Stimulated activated effector memory CD8-positive, alpha-beta T cell treated with anti-CD3 and anti-CD28 coated beads, Interleukin-12 subunit alpha, Interleukin-12 subunit beta, amount 100 ng/mL, for 72 hours (primary cell): ENCODE measurements around the gene KIAA1328.

Source experiments
- ATAC-seq: fragments of 150-1000 bp; cut with Tn5 transposase; 2 replicates; pipeline ENCODE4 v1.10.0; 2021
- DNase-seq, 2 donors: peaks; one replicate each; pipeline ENCODE4 v3.0.0; 2021 to 2022; ENCODE audit warnings: low spot score in 2 of 2
- H3K27ac Mint-ChIP-seq: one replicate; pipeline ENCODE4 v1.8.0; 2022; ENCODE audit warnings: mild to moderate bottlenecking, mixed read lengths
- H3K36me3 Mint-ChIP-seq: one replicate; pipeline ENCODE4 v1.8.0; 2022; ENCODE audit warnings: mild to moderate bottlenecking, mixed read lengths
- H3K4me1 Mint-ChIP-seq: one replicate; pipeline ENCODE4 v1.8.0; 2022; ENCODE audit warnings: mixed read lengths
- H3K4me3 Mint-ChIP-seq: one replicate; pipeline ENCODE4 v1.8.0; 2022; ENCODE audit warnings: mild to moderate bottlenecking, mixed read lengths
- H3K9me3 Mint-ChIP-seq: one replicate; pipeline ENCODE4 v1.8.0; 2022; ENCODE audit warnings: mixed read lengths

The KIAA1328 gene

DNA sequence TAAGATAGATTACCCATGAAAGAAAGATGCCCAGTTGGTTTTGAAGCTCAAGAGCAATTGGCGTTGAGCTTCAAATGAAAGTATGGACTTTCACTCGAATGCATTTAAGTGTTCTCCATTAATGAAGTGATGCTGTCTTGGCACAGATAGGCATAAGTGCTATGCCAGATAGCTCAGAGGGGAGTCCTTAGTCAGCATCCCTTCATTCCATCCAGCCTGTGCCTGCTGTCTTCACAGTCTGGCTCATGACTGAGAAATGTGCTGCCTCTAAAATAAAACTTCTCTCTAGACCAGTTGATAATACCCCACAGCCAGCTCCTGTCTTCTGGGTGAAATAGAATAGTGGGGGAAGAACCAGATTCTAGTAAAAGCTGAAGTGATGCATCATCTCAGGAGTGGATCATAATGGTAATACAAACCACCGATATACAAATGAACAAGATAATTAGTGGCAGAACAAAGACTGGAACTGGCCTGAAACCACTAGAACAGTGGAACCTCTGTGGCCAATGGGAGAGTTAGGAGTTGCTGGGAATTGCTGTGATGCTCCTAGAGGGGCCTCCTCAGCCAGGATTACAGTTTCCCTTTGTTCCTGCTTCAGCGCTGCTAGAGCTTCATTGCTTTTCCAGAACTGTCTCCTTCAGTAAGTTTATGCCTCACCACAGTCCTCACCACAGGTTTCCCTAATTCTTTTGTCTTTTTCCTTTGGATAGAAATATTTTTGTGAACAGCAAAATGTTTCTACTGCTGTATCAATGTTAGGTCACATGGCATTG, 359.3 kb downstream of the KIAA1328 start:
- H3K27ac Mint-ChIP-seq: no peak overlapping the region
- no peaks in the 10 kb centered on the region for H3K4me1 Mint-ChIP-seq
- H3K36me3 Mint-ChIP-seq: no peaks in the 10 kb centered on the region
- no peaks in the 10 kb centered on the region for H3K9me3 Mint-ChIP-seq
- no peak overlapping the region for H3K4me3 Mint-ChIP-seq
- ATAC-seq (peak; percentile 32), DNase-seq (no peak)

DNA sequence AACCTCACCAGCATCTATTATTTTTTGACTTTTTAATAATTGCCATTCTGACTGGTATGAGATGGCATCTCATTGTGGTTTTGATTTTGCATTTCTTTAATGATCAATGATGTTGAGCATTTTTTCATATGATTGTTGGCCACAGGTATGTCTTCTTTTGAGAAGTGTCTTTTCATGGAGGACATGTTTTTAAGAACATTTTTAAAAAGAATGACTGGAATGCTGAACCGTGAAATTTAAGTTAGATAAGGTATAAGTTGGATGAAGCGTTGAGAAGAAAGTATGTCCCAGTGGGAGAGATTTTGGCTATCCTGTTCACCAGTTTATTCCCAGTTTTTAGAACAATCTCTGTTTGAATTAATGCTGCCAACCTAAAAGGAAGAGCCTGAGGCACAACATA, 370.8 kb downstream of the KIAA1328 start:
- no peaks in the 10 kb centered on the region for H3K36me3 Mint-ChIP-seq

DNA sequence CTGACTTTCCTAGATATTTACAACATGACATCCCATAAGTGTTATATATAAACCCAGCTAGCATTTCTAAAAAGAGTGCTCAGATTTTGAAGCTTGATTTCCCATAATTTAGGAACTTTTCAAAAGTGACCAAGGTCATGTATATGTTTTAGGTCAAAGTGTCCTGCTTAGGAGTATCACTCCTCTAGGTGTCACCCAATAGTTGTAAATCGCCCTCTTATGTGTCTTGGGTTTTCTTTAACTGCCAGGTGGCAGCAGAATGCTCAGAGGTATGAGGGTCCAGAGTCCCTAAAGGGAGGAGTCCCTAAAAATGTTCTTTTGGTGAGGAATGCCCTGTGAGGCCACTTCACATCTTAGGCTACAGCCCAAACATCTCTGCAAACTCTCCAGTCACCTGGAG, 378.4 kb downstream of the KIAA1328 start:
- ATAC-seq: no peak
- H3K36me3 Mint-ChIP-seq: no peaks in the 10 kb centered on the region
- peaks cover 7% of the 10 kb centered on the region for H3K9me3 Mint-ChIP-seq
- no peaks in the 10 kb centered on the region for H3K4me1 Mint-ChIP-seq
- no peak overlapping the region for H3K4me3 Mint-ChIP-seq
- no peak for DNase-seq
- no peak overlapping the region for H3K27ac Mint-ChIP-seq

More for the DNA sequence above, 370.8 kb downstream of the KIAA1328 start:
- ATAC-seq (no peak), DNase-seq (no peak)
- no peak overlapping the region for H3K27ac Mint-ChIP-seq
- H3K4me3 Mint-ChIP-seq: no peak overlapping the region
- no peaks in the 10 kb centered on the region for H3K4me1 Mint-ChIP-seq
- peaks cover 13% of the 10 kb centered on the region for H3K9me3 Mint-ChIP-seq

DNA sequence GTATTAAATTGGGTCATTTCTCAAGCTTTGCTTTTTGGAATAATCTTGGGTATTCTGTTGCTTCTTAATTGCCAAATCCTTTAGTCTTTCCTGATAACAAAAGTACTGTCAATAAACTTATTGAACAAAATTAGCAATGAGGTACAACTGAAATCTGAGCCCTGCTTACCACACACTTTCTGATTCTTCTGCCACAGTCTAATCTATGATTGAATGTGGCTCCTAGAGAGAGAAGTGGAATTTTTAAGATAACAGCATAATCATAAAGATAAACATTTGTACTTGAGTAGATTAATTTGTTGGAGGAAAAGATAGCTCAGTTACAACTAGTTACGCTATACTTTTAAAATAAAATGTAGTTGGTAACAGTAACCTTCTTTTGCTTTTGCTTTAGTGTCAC, 381.9 kb downstream of the KIAA1328 start:
- Mint-ChIP-seq H3K4me3 (no peak overlapping the region), H3K9me3 (peaks cover 2% of the 10 kb centered on the region), H3K4me1 (no peaks in the 10 kb centered on the region), H3K36me3 (no peaks in the 10 kb centered on the region), H3K27ac (no peak overlapping the region)
- DNase-seq (no peak), ATAC-seq (no peak)

DNA sequence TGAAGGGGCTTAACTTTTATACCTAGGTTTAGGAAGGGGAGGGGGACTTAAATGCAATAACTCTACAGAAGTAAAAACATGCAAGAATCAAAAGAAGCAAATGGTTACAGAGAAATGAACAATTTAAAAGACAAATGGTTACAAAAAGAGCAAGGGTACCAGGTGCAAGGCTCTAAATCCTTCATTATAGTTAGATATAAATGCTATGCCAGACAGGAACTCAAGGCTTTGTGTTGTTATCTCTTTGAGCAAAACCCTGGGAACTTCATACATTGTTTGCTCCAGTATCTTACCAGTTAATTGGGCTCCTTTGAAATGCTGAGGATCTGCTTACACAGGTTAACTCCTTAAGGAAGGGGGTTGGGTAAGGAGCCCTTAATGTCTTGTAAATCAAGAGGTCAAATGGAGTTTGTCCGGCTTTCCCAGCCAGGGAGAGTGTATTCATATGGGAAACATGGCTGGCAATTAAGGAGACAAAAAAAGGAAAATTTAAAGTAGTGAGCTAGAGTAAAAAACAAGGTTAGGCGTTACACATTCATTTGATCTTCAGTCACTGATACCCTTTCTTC, 389.2 kb downstream of the KIAA1328 start:
- Mint-ChIP-seq H3K36me3 (no peaks in the 10 kb centered on the region), H3K27ac (no peak overlapping the region), H3K4me1 (peaks cover 6% of the 10 kb centered on the region), H3K9me3 (peaks cover 9% of the 10 kb centered on the region), H3K4me3 (no peak overlapping the region)
- ATAC-seq: no peak
- DNase-seq: no peak

DNA sequence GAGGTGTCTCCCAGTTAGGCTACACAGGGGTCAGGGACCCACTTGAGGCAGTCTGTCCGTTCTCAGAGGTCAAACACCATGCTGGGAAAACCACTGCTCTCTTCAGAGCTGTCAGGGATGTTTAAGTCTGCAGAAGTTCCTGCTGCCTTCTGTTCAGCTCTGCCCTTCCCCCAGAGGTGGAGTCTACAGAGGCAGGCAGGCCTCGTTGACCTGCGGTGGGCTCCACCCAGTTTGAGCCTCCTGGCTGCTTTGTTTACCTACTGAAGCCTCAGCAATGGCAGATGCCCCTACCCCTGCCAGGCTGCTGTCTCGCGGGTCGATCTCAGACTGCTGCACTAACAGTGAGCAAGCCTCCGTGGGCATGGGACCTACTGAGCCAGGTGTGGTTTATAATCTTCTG, 390.3 kb downstream of the KIAA1328 start:
- DNase-seq (no peak), ATAC-seq (no peak)
- Mint-ChIP-seq H3K36me3 (no peaks in the 10 kb centered on the region), H3K4me1 (peaks cover 6% of the 10 kb centered on the region), H3K9me3 (peaks cover 9% of the 10 kb centered on the region), H3K27ac (no peak overlapping the region), H3K4me3 (no peak overlapping the region)

DNA sequence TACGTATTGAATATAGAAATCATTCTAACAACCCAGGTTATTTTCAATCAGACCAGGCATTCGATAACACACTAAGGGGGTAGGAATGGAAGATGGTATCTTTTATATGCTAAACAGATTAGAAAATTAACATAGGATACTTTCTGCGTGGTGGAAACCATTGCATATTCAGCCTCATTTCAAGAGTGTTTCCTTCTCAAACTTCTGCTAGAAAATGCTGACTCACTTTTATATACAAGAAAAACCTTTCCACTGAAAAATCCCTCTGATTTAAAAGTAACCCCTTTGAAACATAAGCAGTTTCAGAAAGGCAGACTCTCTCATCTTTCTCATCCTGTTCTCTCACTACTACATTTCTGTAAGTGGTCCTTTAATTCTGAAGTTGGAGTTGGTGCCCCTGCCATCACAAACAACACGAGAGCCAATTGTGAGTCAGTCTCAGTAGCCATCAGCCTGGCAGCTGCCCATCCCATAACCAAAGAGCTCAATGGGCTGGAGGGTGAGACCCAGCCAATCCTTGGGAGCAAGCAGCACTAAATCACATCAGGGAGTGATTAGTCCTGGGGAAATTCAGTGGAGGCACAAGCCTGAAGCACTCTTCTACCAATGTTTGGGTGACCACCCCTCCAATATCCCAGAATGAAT, 393.5 kb downstream of the KIAA1328 start:
- DNase-seq (no peak), ATAC-seq (no peak)
- no peak overlapping the region for H3K4me3 Mint-ChIP-seq
- no peaks in the 10 kb centered on the region for H3K36me3 Mint-ChIP-seq
- no peak overlapping the region for H3K27ac Mint-ChIP-seq
- H3K4me1 Mint-ChIP-seq: peaks cover 6% of the 10 kb centered on the region
- H3K9me3 Mint-ChIP-seq: no peaks in the 10 kb centered on the region

DNA sequence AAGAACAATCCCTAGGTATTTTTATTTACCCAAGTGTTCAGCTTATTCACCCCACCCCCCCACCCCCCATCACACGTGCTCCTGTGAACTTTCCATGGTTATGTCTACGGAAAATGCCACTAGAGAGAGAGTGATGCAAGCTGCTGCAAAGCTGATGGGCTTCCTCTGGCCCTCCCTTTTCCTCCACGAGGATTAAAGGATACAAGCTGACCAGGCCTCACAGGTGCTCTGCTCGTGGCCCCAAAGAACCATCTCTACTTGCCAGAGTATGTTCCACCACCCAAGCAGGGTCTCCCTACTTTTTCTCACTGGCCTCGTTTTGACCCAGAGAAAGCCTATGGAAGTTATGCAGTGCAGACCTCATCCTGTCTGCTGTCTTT, 394.1 kb downstream of the KIAA1328 start:
- ATAC-seq: no peak
- H3K9me3 Mint-ChIP-seq: peaks cover 4% of the 10 kb centered on the region
- no peaks in the 10 kb centered on the region for H3K36me3 Mint-ChIP-seq
- DNase-seq: no peak
- H3K4me3 Mint-ChIP-seq: no peak overlapping the region
- H3K4me1 Mint-ChIP-seq: peaks cover 6% of the 10 kb centered on the region
- no peak overlapping the region for H3K27ac Mint-ChIP-seq

DNA sequence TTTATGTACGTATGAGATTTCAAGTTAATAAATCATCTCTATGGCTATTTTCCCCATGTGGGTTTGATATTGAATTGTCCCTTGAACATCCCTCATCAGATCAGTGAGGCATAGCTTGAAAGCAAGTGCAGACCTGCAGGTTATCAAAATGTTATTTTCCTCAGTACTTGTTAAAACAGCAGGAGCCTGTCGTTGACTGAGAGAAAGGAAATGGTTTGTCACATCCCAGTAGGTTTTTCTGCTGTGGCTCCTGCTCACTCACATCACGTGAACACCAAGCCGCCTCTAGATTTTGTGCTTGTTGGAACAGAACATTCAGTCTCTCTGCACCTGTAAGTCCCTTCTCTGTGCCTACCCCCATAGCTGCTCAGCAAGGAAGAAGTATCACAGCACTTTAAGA, 396.4 kb downstream of the KIAA1328 start:
- Mint-ChIP-seq H3K4me3 (no peak overlapping the region), H3K9me3 (peaks cover 4% of the 10 kb centered on the region), H3K36me3 (no peaks in the 10 kb centered on the region), H3K4me1 (no peaks in the 10 kb centered on the region), H3K27ac (no peak overlapping the region)
- ATAC-seq (no peak), DNase-seq (no peak)

DNA sequence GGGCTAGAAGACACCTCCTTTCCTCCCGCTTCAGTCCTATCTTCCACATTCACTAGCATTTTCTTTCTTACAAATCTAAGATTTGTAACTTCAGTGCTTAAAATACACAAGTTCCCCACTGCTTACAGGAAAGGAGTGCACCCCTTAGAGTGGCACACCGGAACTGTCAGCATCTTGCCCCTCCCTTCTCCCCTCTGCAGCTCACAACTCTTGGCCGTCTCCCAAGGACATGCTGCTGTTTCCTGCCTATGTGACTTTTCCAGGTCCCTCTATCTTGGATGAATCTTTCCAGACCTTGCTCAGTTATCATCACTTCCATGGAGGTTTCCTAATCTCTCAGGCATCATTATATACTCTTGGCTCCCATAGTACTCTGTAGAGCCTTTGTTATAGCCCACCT, 401.8 kb downstream of the KIAA1328 start:
- Mint-ChIP-seq H3K9me3 (peaks cover 4% of the 10 kb centered on the region), H3K36me3 (no peaks in the 10 kb centered on the region), H3K4me1 (no peaks in the 10 kb centered on the region), H3K4me3 (no peak overlapping the region), H3K27ac (no peak overlapping the region)
- no peak for ATAC-seq
- DNase-seq: no peak

DNA sequence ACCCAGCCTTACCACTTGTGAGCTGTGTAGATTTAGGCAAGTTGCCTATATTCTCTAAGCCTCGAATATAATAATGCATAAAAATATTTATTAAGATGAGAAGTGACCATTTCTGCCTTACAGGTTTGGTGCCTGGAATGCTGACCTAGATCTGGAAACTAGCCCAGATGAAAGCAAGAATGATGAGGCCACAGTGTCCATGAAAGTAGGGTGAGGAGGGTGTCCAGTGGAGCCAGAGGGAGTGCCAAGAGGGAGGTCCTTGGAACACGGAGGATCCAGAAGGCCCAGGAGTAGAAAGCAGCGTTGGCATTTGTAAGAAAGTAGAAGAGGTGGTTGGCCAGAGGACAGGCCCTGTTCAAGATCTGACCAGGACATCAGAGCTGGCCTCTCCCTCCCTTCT, 402.3 kb downstream of the KIAA1328 start:
- Mint-ChIP-seq H3K27ac (no peak overlapping the region), H3K36me3 (no peaks in the 10 kb centered on the region), H3K9me3 (peaks cover 4% of the 10 kb centered on the region), H3K4me1 (no peaks in the 10 kb centered on the region), H3K4me3 (no peak overlapping the region)
- no peak for ATAC-seq
- no peak for DNase-seq

DNA sequence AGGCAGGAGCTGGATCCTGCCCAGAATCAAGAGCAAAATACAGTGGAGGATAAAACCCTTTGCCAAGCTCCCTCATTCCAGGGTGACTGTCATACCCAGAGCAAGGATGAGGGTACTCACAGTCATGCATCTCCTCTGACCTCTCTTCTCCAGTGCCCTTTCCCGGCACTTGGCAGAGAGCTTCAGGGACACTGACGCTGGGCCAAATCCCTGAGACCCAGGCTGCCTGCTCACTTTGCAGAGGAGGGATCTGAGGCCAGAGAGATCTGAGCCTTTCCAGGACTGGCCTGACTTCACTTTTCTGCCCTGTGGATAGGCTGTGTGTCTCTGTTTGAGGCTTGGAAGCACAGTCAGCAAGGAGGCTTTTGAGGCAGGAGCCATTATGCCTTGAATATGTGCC, 406.7 kb downstream of the KIAA1328 start:
- no peak overlapping the region for H3K4me3 Mint-ChIP-seq
- H3K27ac Mint-ChIP-seq: no peak overlapping the region
- DNase-seq (no peak), ATAC-seq (no peak)
- H3K4me1 Mint-ChIP-seq: no peaks in the 10 kb centered on the region
- H3K36me3 Mint-ChIP-seq: no peaks in the 10 kb centered on the region
- no peaks in the 10 kb centered on the region for H3K9me3 Mint-ChIP-seq

DNA sequence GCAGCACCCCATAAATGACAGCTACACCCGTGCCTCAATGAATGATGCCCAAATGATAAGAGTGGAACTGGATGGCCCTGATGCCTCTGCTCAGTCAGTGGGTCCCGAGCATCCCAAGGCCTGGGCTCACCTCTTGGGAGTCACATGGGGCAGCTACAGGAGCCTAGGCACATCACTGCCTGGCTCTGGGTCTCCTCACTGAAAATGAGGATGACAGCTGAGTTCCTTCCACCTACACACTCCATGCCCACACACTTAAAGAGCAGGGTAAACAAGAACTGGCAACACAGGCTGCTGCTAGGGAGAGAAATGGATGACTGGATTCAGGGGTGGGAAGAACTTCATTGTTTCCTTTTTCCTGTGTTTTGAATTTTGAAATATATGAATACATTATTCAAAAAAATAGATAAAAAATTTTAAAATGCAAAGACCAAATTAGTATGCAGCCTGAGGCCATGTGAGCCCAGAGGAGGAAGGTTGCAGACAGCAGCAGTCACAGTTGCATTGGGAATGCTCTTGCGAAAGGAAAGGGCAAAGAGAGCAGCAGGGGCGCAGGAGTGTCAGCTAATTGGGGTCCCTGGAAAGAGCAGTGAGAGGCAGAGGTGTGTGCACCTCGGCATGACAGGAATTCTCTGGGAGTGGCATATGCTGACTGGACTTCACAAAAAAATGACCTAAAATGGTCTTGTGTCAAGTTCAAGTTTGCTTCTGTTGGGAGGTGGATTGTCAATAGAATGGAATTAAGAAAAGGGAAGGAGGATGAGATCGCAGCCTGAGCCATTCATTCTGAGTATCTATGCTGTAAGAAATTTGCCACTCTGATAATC, 409.6 kb downstream of the KIAA1328 start:
- Mint-ChIP-seq H3K4me1 (no peaks in the 10 kb centered on the region), H3K27ac (no peak overlapping the region)
- ATAC-seq: peak; percentile 12

DNA sequence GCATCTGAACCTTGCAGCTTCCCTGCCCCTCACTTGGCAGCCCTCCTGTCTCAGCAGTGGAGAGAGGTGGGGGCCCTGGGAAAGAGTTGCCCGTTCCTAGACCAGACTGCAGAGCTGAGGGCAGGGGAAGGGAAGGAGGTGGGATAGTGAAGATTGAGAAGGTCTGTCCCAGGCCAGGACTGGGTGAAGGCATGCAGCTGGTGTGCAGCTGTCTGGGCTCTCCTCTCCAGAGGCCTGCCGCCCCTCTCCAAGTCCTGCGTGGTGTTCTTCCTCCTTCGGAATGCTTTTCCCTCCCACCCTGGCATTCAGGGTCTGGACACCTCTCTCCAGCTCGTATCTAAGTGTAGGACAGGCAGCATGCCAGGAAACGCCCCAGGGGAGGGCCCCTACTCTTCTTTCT, 413.2 kb downstream of the KIAA1328 start:
- DNase-seq (no peak), ATAC-seq (peak; percentile 38)
- Mint-ChIP-seq H3K4me1 (no peaks in the 10 kb centered on the region), H3K36me3 (no peaks in the 10 kb centered on the region), H3K9me3 (peaks cover 3% of the 10 kb centered on the region), H3K27ac (no peak overlapping the region), H3K4me3 (no peak overlapping the region)

More for the DNA sequence above, 409.6 kb downstream of the KIAA1328 start:
- Mint-ChIP-seq H3K4me3 (no peak overlapping the region), H3K9me3 (no peaks in the 10 kb centered on the region), H3K36me3 (no peaks in the 10 kb centered on the region)
- no peak for DNase-seq

DNA sequence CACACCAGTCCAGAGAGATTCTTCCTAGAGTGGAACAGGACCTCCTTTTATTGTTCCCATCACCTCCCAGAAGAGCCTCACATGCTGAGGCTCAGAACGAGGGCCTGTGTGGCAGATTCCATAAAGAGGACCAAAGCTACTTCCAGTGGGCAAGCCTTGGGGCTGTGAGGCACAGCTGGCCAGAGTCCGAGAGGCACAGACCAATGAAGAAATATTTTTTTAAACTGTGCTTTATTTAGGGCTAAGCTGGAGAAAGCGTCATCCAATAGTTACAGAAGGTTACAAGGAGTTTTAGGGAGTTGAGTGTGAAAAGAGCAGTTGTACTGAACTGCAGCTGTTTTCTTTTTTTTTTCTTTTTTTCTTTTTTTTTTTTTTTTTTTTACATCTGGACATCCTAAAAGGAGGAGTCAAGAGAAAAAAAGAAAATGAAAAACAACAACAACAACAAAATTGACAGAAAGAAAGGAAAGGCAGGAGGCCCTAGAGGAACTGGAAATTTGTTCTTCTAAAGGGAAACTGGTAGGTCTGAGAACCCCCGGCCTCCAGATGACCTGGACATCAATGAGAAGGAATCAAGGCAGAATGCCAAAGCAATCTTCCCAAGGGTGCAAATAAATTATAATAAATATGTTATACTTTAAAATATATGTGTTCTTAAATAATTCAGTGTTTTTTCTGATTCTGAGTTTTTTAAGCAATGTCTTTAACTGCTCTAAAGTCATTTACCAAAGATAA, 414.1 kb downstream of the KIAA1328 start:
- Mint-ChIP-seq H3K4me3 (no peak overlapping the region), H3K9me3 (peaks cover 3% of the 10 kb centered on the region), H3K27ac (no peak overlapping the region)

More for the DNA sequence above, 414.1 kb downstream of the KIAA1328 start:
- ATAC-seq (no peak), DNase-seq (no peak)
- Mint-ChIP-seq H3K4me1 (no peaks in the 10 kb centered on the region), H3K36me3 (no peaks in the 10 kb centered on the region)
